GM19043 (cell line): ENCODE results near the gene NECAB3.
"Not testable (repeated sequence)": the region's sequence is repeated elsewhere in the genome, so short reads cannot be mapped to it uniquely, and the experiment has no call there.

ENCODE experiments used
- ATAC-seq: cut with Tn5 transposase; IDR thresholded peaks from one replicate; pipeline ENCODE4 v1.9.1; 2021; ENCODE audit warnings: low read depth; ENCODE audit not compliant: unreplicated experiment

The NECAB3 gene, protein sequence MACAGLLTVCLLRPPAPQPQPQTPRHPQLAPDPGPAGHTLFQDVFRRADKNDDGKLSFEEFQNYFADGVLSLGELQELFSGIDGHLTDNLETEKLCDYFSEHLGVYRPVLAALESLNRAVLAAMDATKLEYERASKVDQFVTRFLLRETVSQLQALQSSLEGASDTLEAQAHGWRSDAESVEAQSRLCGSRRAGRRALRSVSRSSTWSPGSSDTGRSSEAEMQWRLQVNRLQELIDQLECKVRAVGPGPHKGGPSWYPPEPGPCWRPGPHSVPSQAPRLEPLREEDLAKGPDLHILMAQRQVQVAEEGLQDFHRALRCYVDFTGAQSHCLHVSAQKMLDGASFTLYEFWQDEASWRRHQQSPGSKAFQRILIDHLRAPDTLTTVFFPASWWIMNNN

DNA sequence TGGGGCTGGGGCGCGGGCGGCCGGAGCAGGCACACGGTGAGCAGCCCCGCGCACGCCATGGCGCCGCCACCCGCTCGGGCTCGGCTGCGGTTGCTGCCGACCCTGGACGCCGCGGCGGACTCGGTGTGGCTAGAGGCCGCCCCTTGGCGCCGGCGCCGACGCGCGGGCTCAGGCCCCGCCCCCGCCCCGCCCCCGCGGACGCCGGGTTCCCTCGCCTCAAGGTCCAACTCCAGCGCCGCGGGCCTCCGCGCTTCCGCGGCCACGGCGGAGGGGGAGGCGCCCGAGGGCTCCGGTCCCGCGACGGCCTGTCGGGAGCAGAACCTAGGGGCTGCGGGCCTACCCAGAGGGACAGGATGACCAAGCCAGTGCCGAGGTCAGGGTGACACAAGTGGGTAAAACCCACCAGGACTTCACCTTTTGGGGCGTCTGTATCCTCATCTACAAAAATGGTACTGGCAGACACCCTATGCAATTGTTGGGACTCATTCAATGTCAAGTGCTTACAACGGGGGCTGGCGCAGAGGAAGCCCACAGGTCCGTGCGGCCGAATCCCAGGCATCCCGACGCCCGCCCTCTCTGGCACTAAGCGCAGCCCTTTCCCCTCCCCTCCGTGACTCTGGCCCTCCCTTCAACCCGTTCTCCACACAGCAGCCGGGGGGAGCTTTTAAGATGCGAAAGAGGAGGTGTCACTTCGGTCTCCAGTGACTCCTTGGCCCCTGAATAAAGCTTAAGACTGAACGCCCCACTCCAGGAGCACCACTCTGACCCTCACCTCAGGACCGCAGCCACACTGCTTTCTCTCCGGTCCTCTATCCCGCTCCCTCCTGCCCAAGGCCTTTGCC is at the start of gene NECAB3:
Gene NECAB3, minus strand, starts transcription at position 135 of the 842 bp plus-strand sequence. Its CDS starts 76 bp downstream, at position 59.
- ATAC-seq, result peak; percentile 73

DNA sequence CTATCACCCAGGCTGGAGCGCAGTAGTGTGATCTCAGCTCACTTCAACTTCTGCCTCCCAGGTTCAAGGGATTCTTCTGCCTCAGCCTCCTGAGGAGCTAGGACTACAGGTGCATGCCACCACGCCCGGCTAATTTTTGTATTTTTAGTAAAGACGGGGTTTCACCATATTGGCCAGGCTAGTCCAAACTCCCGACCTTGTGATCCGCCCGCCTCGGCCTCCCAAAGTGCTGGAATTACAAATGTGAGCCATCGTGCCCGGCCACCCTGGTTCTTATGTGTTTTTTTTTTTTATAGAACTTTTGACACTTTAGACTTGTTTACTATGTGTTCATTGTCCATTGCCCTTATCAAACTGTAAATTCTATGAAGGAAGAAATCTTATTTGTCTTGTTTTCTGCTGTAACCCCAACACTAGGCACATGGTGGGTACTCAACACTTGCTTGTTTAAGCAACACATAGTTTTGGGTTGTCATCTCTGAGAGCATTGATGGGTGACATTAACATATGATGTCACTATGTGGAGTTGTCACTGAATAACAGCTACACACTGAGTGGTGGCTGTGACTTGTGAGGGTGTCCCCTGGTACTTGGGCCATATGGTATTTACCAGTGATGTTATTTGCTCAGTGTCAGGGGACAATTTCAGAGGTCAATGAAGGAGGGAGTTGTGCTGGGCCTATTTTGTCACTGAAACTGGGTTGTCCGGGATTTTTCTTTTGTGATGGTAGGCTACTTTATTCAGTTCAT is 47.3 kb upstream of the NECAB3 start:
- ATAC-seq, result no peak

DNA sequence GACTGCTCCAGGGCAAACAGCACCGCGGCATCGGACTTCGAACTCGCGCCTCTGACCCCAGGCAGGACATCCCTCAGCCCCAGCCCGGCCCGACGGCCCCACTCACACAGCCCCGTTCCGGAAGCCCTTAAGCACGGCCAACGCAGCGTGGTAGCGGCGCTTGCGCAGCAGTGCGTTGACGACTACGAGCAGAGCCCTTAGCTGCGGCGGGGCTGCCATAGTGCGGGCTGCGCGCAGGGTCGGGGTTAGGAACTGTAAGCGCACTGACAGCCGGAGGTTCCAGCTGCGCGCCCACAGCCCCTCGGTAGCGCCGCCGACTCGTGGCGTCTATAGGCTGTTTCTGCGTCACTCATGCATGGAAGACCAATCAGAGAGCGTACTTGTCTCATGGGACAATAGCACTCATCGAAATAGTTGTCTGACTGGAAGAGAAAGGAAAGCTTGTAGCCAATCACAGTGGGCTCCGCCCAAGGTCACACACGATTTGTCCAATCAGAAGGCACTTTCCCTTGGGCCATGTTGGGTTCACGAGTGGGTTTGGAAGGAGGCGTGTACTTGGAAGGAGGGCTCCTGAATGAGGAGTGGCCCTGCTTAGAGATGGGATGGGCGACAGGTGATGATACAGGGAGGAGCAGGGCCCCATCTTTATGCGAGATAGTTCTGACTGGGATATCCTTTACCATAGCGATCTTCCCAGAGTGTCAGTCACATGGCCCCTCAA is 45.9 kb upstream of the NECAB3 start, which contains the start of gene PXMP4:
Gene PXMP4, minus strand, starts transcription at position 322 of the 721 bp plus-strand sequence. Its CDS starts 103 bp downstream, at position 219.
- peak; percentile 96 for ATAC-seq

DNA sequence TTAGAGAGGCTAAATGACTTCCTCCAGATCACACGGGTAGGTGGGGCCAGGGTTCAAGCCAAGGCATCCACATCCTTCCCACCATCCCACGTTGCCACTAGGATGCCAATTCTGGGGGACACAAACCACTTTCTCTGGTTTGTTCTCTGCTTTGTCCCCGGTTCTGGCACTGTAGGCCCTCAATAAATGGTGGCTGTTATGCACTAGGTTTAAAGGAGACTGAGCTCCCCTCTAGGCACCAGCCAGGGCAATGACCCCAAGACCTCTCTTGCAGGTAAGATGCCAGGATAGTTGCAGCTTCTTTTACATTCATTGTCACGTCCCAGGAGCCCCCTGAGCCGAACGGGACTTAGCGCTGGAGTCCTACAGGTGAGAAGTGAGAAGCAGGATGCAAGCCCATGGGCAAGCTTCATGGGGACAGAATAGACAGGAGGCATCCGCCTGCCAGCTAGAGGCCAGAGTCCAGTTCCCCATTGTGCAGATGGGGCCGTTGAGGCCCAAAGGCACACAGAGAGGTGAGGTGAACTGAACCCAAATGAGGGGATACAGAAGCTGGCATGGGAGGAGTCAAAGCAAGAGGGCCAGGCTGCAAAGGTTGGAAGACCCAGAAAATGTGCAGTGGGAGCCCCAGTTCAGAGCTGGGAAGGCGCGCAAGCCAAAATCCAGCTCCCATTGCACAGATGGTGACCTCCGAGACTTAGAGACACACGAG is 45.2 kb upstream of the NECAB3 start:
- ATAC-seq, result no peak

DNA sequence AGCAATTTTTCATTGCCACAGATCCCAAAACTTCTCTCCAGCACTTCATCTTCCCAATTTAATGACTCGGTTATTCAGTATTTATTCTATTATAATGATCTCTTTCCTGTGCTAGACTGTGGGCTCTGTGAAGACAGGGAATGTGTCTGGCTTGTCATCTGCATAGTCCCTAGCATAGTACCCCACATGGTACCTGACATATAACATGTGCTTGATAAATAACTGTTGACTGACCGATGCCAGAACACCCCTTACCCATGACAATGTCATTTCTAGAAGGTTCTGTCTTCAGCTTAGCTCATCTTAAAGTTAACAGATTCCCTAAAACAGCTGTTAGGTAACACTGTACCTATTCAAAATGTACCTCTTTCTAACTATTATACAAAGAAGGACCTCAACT is 42.3 kb upstream of the NECAB3 start:
- ATAC-seq, result no peak

DNA sequence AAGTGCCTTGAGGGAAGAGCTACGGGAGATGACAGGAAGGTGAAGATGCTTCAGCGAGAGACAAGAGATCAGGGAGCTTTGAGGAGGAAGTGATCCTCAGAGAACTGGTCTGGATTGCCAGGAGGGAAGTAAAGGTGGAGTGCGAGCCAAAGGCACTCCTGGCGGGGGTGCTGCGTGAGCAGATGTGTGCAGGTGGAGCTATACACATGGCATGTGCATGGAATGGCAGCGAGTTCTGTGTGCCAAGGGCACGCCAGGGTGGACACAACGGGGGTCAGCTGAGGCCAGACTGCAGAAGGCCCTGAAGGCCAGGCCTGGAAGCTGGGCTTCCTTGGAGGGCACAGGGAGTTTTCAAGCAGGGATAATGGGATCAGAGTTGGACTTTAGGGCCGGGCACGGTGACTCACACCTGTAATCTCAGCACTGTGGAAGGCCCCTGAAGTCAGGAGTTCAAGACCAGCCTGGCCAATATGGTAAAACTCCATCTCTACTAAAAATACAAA is 39.7 kb upstream of the NECAB3 start:
- no peak for ATAC-seq

DNA sequence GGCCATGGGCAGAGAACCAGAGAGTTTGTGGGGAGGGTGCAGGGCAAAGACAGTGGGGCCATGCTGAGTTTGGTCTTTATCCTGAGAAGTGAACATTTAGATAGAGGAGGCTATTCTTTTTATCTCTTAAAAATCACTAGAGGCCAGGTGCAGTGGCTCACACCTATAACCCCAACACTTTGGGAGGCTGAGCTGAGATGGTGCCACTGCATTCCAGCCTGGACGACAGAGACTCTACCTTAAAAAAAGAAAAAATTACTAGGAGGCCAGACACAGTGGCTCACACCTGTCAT is 37.2 kb upstream of the NECAB3 start:
- ATAC-seq, result no peak

DNA sequence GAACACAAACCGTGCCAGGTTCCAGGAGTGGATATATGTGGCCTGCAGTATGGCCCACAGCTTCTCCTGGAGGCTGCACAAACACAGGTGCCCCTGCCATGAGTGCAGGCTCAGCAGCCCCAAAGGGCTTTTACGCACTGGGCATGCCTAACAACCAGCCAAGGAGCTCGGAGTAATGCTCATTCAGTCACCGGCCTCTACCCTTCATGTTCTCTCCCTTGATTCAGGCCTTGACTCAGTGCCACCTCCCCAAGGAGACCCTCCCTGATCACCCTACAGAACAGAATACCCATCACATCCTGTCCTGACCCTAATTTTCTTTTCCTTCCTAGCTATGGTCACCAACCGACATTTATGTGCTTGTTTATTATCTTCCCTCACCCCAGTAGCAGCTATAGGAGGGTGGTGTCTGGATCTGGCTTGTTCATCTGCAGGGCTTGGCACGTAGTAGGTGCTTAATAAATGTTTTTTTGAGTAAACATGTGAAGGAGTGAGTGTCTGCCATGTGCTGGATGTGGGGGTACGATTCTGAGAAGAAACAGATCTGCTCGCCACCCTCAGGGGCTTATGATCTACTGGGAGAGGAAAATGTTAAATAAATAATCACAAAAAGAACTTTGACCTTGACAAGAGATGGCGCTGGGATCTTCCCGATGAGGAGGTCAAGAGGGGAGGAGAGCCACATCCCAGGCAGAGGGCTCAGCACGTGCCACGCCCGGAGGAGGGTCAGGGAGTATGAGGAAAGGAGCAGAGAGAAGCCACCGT is 36.6 kb upstream of the NECAB3 start:
- no peak for ATAC-seq

DNA sequence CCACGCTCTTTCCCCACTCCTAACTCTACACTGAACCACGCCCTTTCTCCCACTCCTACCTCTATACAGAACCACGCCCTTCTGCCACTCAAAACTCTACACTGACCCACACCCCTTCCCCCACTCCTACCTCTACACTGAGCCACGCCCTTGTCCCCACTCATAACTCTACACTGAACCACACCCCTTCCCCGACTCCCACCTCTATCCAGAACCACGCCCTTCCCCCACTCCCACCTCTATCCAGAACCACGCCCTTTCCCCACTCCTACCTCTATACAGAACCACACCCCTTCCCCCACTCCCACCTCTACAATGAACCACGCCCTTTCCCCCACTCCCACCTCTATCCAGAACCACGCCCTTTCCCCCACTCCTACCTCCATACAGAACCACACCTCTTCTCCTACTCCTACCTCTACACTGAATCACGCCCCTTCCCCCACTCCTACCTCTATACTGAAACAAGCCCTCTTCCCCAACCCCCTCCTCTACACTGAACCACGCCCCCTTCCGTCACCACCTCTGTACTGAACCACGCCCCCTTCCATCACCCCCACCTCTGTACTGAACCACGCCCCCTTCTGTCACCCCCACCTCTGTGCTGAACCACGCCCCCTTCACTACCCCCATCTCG is 35.8 kb upstream of the NECAB3 start:
- no peak for ATAC-seq

DNA sequence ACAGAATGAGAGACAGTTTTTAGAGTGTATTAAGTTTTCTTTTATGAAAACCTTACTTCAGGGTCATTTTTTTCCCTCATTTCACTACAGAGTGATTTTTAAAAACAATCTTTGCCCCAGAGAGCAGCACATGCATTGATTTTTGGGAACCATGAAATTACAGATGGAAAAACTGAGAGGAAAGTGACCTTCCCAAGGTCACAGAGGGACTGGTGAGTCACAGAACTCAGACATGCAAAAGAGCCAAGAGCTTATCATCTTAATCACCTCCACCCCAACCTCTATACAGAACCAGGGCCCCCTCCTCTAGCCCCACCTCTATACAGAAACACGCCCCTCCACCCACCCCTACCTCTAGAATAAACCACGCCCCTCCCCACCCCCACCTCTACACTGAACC is 35.2 kb upstream of the NECAB3 start:
- ATAC-seq, result no peak

DNA sequence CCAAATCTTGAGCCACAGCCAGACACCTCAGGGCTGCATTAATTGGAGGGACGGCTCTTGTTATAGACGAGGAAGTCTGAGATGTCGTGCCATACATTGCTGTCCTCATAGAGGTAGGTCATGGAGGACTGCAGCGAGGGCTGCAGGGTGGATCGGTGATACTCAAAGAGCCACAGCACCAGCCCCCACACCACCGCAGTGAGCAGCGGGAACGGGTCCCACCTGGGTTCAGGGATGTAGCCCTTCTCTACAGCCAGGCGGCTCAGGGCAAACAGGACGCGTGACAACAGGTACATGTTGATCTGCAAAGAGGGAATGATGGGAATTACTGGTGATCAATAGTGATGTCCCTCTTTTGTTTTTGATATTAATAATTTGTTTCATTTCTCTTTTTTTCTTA is 33.4 kb upstream of the NECAB3 start:
- no peak for ATAC-seq

DNA sequence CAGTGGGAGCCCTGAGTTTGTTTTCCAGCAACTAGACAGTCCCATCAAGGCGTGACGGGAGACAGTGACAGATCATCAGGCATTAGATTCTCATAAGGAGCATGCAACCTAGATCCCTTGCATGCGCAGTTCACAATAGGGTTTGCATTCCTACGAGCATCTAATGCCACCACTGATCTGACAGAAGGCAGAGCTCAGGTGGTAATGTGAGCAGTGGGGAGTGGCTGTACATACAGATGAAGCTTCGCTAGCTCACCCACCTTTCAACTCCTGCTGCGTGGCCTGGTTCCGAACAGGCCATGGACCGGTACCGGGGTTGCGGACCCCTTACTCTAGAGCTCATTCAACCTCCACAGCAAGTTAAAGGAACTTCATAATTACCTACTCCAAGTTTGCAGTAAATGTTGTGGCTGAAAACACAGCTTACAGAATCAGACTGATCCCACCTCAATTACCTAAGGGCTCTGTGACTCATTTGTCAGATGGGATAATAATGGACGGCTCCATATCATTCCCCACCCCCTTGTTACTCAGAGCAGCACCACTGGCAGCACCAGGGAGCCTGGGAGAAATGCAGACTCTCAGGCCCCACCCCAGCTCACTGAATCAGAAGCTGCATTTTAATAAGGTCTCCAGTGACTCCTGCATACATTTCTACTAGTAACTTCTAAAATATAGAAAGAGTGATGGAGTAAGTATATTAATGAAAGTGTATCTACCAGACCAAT is 30.1 kb upstream of the NECAB3 start:
- ATAC-seq, result no peak

DNA sequence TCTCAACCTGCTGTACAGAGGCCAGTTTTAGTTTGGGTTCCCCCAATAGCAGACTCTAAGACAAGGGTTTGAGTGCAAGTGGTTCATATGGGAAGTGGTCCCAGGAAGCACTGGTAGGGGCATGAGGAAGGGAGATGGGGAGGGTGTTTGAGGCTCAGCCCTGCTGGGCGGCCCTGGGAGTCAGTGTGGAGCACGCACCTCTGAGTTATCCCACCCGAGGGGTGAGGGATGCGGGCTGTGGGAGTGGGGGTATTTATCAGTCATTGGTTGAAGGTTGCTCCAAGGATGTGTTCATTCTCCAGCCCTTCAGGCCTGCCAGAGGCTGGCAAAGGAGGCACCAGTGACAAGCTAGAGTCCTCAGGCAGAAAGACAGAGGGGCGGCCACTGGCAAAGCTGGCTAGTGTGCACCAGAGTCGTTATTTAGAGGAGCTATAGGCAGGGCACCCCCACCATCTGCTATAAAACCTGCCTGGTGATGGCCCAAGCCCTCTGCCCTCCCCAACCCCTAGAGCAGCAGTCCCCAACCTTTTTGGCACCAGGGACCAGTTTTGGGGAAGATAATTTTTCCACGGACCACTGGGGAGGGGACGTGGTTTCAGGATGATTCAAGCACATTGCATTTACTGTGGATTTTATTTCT is 29.4 kb upstream of the NECAB3 start:
- ATAC-seq, result no peak

DNA sequence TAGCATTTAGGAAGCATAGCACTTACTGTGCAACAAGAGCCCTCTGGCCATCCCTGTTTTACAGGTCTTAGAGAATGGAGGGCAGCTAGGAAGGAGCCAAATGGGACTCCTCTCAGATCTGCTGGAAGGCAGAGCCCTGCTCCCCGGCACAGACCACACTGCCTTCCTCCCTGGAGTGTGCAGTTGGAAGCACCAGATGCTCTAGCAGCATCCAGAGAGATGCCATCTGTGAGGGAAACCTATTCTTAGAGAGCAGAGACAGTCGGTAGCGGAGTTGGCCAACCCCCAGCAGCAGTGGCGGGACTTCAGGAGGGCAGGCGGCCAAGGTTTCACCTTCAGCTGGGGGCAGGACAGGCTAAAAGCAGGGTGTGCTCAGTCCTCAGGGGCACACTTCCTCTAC is 28.6 kb upstream of the NECAB3 start:
- no peak for ATAC-seq

DNA sequence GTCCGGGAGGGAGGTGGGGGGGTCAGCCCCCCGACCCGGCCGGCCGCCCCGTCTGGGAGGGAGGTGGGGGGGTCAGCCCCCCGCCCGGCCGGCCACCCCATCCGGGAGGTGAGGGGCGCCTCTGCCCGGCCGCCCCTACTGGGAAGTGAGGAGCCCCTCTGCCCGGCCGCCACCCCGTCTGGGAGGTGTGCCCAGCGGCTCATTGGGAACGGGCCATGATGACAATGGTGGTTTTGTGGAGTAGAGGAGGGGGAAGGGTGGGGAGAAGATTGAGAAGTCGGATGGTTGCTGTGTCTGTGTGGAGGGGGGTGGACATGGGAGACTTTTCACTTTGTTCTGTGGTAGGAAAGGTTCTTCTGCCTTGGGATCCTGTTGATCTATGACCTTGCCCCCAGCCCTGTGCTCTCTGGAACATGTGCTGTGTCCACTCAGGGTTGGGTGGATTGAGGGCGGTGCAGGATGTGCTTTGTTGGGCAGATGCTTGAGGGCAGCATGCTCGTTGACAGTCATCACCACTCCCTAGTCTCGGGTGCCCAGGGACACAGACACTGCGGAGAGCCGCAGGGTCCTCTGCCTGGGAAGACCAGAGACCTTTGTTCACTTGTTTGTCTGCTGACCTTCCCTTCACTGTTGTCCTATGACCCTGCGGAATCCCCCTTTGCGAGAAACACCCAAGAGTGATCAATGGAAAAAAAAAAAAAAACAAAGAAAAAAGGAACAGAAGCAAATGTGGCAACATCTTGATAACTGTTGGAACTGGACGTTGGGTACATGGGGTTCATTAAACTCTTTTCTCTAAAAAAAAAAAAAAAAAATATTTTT is 27.6 kb upstream of the NECAB3 start:
- ATAC-seq, result no peak

DNA sequence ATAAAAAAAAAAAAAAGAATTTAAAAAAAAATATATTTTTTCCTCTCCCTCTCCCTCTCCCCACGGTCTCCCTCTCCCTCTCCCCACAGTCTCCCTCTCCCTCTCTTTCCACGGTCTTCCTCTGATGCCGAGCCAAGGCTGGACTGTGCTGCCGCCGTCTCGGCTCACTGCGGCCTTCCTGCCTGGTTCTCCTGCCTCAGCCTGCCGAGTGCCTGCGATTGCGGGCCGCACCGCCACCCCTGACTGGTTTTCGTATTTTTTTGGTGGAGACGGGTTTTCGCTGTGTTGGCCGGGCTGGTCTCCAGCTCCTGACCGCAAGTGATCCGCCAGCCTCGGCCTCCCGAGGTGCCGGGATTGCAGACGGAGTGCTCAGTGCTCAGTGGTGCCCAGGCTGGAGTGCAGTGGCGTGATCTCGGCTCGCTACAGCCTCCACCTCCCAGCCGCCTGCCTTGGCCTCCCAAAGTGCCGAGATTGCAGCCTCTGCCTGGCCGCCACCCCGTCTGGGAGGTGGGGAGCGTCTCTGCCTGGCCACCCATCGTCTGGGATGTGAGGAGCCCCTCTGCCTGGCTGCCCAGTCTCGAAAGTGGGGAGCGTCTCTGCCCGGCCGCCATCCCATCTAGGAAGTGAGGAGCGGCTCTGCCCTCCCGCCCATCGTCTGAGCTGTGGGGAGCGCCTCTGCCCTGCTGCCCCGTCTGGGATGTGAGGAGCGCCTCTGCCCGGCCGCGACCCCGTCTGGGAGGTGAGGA is 26.6 kb upstream of the NECAB3 start:
- ATAC-seq, result not testable (repeated sequence)
